GM12878 (cell line): ENCODE results near the gene AP2B1. TPM values are rescaled to one million over a fixed set of nuclear protein-coding genes. Genes with fewer than 3 reads are reported as not detected.

Experiments used
- ATAC-seq: fragments of 200-7000 bp; cut with Tn5 transposase; 3 replicates; pipeline ENCODE4 v1.9.1; 2020; ENCODE audit warnings: mild to moderate bottlenecking, moderate library complexity
- BruUV-seq: library from RNA; stranded (reverse); fragments of 400-500 nt; replicated peaks from 2 replicates; lab custom pipeline; 2021; lab: Mats Ljungman, UMichigan
- CTCF ChIA-PET: fragments of 300-600 bp; sonication (Branson Sonifier 250); formaldehyde crosslinking; extraction: SDS; loops from one replicate; lab custom pipeline; 2021; ENCODE audit warnings: inconsistent platforms; lab: Yijun Ruan, JAX
- POLR2A ChIA-PET: fragments of 350-600 bp; formaldehyde crosslinking; extraction: SDS; loops from one replicate; lab custom pipeline; 2021; ENCODE audit warnings: inconsistent platforms; lab: Charles Lee
- RAD21 ChIA-PET: fragments of 300-600 bp; sonication (Branson Sonifier 250); formaldehyde crosslinking; loops from one replicate; lab custom pipeline; 2023; ENCODE audit warnings: antibody characterized with exemption; ENCODE audit not compliant: unreplicated experiment; lab: Charles Lee
- SMC1A ChIA-PET: fragments of 300-600 bp; sonication (Branson Sonifier 250); formaldehyde crosslinking; loops from one replicate; lab custom pipeline; 2023; ENCODE audit not compliant: unreplicated experiment, uncharacterized antibody; lab: Charles Lee
- DNase-seq: peaks from one replicate; pipeline ENCODE4 v3.0.0-alpha.2; 2011; ENCODE audit warnings: low read depth, low spot score
- FAIRE-seq: peaks from 3 replicates; lab custom pipeline; 2011; peaks lifted over from hg19 to GRCh38; lab: Jason Lieb, UNC
- H2AFZ ChIP-seq: 2 replicates; pipeline ENCODE4 v1.6.0; 2011; ENCODE audit warnings: low read depth, low read length, control low read depth; ENCODE audit not compliant: control insufficient read depth
- H3K27ac ChIP-seq: 2 replicates; pipeline ENCODE4 v1.5.1; 2011; ENCODE audit warnings: control low read depth; ENCODE audit not compliant: control insufficient read depth, insufficient read depth
- H3K27me3 ChIP-seq, 2 experiments: replicated peaks in 1 of 2; 2 replicates each; pipeline versions ENCODE4 v1.6.0 to v1.6.1; 2011; ENCODE audit warnings: low read length in 1 of 2; ENCODE audit not compliant: control insufficient read depth in 2 of 2, insufficient read depth in 2 of 2
- H3K36me3 ChIP-seq, 2 experiments: 2 replicates each; pipeline ENCODE4 v1.5.1; 2011; ENCODE audit warnings: low read length in 1 of 2; ENCODE audit not compliant: control insufficient read depth in 2 of 2, insufficient read depth in 2 of 2
- H3K4me1 ChIP-seq: 2 replicates; pipeline ENCODE4 v1.6.1; 2011; ENCODE audit warnings: mild to moderate bottlenecking, low read length, moderate library complexity, mixed read lengths; ENCODE audit not compliant: control insufficient read depth, insufficient read depth
- H3K4me2 ChIP-seq: 2 replicates; pipeline ENCODE4 v1.6.0; 2011; ENCODE audit warnings: control low read depth; ENCODE audit not compliant: control insufficient read depth, insufficient read depth
- H3K4me3 ChIP-seq: fragments of 200-600 bp; sonication (generic); 2 replicates; pipeline ENCODE4 v1.5.1; 2016
- H3K79me2 ChIP-seq: 2 replicates; pipeline ENCODE4 v1.6.0; 2011; ENCODE audit warnings: low read length; ENCODE audit not compliant: control insufficient read depth, insufficient read depth
- H3K9ac ChIP-seq: 2 replicates; pipeline ENCODE4 v1.8.0; 2011; ENCODE audit warnings: low read length, control low read depth, mixed read lengths; ENCODE audit not compliant: control insufficient read depth, insufficient read depth
- H3K9me3 ChIP-seq: replicated peaks from 3 replicates; pipeline ENCODE4 v1.5.1; 2011; ENCODE audit warnings: mild to moderate bottlenecking, low read length; ENCODE audit not compliant: control insufficient read depth, insufficient read depth
- H4K20me1 ChIP-seq: 2 replicates; pipeline ENCODE4 v1.6.0; 2011; ENCODE audit not compliant: control insufficient read depth, insufficient read depth
- HDGF ChIP-seq: fragments of 450-650 bp; IDR thresholded peaks from 2 replicates; pipeline ENCODE4 v1.6.1; 2016; ENCODE audit warnings: antibody characterized with exemption
- HSF1 ChIP-seq: fragments of 150-350 bp; IDR thresholded peaks from 2 replicates; pipeline ENCODE4 v1.6.1; 2014; ENCODE audit warnings: mild to moderate bottlenecking, low read depth, low read length
- IKZF1 ChIP-seq: fragments of 450-650 bp; conservative IDR thresholded peaks from 2 replicates; pipeline ENCODE4 v1.6.1; 2017; ENCODE audit warnings: antibody characterized with exemption, mild to moderate bottlenecking
- RELA ChIP-seq: fragments of 450-650 bp; IDR thresholded peaks from 2 replicates; pipeline ENCODE4 v1.8.0; 2014; ENCODE audit warnings: borderline replicate concordance; ENCODE audit not compliant: partially characterized antibody
- WGBS: methylation state at CpG from one replicate; pipeline ENCODE4 v1.1.6; 2016; ENCODE audit warnings: low lambda C conversion rate; ENCODE audit not compliant: insufficient replicate concordance, insufficient coverage; ENCODE audit errors: missing lambda C conversion rate; 5-methylcytosine and 5-hydroxymethylcytosine counted together
- in situ Hi-C: fragments of 300-500 bp; cut with MboI; formaldehyde crosslinking; loops from 9 replicates; pipeline ENCODE4 v1.14.3; 2018; ENCODE audit warnings: mixed read lengths
- intact Hi-C: fragments of 100-400 bp; cut with micrococcal nuclease; formaldehyde crosslinking; loops from one replicate; pipeline ENCODE4 v1.14.2; 2022; ENCODE audit not compliant: unreplicated experiment
- polyA plus RNA-seq, 11 experiments: library from polyadenylated mRNA; depleted of rRNA in 4 of 11; unstranded in 6 of 11; stranded (reverse) in 5 of 11; fragments of >200 nt; fragmentation: Nextera tagmentation in 4 of 11; fragmentation: Illumina TruSeq in 1 of 11; extraction: Ambion mirVana in 4 of 11; extraction: Trizol in 1 of 11; gene quantifications; 1 replicate in 1 of 11; 2 replicates in 10 of 11; pipeline versions ENCODE4 v1.2.1 to v1.2.3, GENCODE V29; 2011 to 2016; ENCODE audit warnings: inconsistent platforms in 2 of 11, missing spikeins in 2 of 11, low read depth in 1 of 11
- total RNA-seq, 4 experiments: library from RNA; depleted of rRNA in 3 of 4; stranded (reverse); fragments of >200 nt in 3 of 4; fragmentation: Illumina TruSeq in 1 of 4; extraction: Trizol in 1 of 4; gene quantifications; 2 replicates each; pipeline versions ENCODE4 v1.2.1 to v1.2.3, GENCODE V29; 2013 to 2021
- TF ChIP-seq, protein P1 (sequence below): IDR thresholded peaks from 2 replicates; pipeline ENCODE4 v1.6.1; 2012; ENCODE audit warnings: low read length, inconsistent platforms
- TF ChIP-seq, protein P2 (sequence below): fragments of 450-650 bp; IDR thresholded peaks from 2 replicates; pipeline ENCODE4 v1.6.1; 2017; ENCODE audit warnings: mild to moderate bottlenecking

The AP2B1 gene
- total and polyA plus RNA-seq, 10 of the 15 experiments (the other 5 are each of a cell fraction or from before 2014, with no cell fraction given), result 18.6 to 112 (median 53.9) TPM

- RAD21 ChIA-PET, result no interaction called here
- no peak for ATAC-seq
- CTCF ChIA-PET, result interaction anchor here (1.0 kb wide), 1 partner anchor 71 kb away, joined by 4 read pairs; no protein-coding TSS in a partner anchor
- in situ Hi-C loops (loop anchor here (10.0 kb wide), 1 partner anchor 59 kb away; no protein-coding TSS in a partner anchor), intact Hi-C loops (no loop called here)
- Histone ChIP-seq H4K20me1 (no peaks in the 10 kb centered on the region), H3K27ac (no peak overlapping the region), H3K4me1 (no peaks in the 10 kb centered on the region), H3K79me2 (no peaks in the 10 kb centered on the region), H3K4me3 (no peak overlapping the region), H3K36me3 (peaks cover 0 to 18% of the 10 kb centered on the region in 2 experiments), H3K4me2 (no peak overlapping the region), H2AFZ (no peak overlapping the region), H3K9ac (no peak overlapping the region), H3K27me3 (no peaks in the 10 kb centered on the region), H3K9me3 (no peaks in the 10 kb centered on the region)
- POLR2A ChIA-PET, result no interaction called here
- TSS peak; percentile 19 for BruUV-seq
- DNase-seq, result no peak
- TF ChIP-seq, protein P1, sequence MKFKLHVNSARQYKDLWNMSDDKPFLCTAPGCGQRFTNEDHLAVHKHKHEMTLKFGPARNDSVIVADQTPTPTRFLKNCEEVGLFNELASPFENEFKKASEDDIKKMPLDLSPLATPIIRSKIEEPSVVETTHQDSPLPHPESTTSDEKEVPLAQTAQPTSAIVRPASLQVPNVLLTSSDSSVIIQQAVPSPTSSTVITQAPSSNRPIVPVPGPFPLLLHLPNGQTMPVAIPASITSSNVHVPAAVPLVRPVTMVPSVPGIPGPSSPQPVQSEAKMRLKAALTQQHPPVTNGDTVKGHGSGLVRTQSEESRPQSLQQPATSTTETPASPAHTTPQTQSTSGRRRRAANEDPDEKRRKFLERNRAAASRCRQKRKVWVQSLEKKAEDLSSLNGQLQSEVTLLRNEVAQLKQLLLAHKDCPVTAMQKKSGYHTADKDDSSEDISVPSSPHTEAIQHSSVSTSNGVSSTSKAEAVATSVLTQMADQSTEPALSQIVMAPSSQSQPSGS, result no peak
- TF ChIP-seq RELA (no peak), HDGF (no peak), HSF1 (no peak), IKZF1 (no peak)
- TF ChIP-seq, protein P2, sequence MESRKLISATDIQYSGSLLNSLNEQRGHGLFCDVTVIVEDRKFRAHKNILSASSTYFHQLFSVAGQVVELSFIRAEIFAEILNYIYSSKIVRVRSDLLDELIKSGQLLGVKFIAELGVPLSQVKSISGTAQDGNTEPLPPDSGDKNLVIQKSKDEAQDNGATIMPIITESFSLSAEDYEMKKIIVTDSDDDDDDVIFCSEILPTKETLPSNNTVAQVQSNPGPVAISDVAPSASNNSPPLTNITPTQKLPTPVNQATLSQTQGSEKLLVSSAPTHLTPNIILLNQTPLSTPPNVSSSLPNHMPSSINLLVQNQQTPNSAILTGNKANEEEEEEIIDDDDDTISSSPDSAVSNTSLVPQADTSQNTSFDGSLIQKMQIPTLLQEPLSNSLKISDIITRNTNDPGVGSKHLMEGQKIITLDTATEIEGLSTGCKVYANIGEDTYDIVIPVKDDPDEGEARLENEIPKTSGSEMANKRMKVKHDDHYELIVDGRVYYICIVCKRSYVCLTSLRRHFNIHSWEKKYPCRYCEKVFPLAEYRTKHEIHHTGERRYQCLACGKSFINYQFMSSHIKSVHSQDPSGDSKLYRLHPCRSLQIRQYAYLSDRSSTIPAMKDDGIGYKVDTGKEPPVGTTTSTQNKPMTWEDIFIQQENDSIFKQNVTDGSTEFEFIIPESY, result no peak
- WGBS, result 100% methylated on average over 2 of the region's 2 CpGs
- no peak for FAIRE-seq
- SMC1A ChIA-PET, result no interaction called here
These were observed 97.1 kb downstream of the AP2B1 start for GRCh38 chr17:35684055-35684802.
